ENCODE results near the gene CD38.
"Not testable (repeated sequence)": the region's sequence is repeated elsewhere in the genome, so short reads cannot be mapped to it uniquely, and the experiment has no call there.

The CD38 gene

DNA sequence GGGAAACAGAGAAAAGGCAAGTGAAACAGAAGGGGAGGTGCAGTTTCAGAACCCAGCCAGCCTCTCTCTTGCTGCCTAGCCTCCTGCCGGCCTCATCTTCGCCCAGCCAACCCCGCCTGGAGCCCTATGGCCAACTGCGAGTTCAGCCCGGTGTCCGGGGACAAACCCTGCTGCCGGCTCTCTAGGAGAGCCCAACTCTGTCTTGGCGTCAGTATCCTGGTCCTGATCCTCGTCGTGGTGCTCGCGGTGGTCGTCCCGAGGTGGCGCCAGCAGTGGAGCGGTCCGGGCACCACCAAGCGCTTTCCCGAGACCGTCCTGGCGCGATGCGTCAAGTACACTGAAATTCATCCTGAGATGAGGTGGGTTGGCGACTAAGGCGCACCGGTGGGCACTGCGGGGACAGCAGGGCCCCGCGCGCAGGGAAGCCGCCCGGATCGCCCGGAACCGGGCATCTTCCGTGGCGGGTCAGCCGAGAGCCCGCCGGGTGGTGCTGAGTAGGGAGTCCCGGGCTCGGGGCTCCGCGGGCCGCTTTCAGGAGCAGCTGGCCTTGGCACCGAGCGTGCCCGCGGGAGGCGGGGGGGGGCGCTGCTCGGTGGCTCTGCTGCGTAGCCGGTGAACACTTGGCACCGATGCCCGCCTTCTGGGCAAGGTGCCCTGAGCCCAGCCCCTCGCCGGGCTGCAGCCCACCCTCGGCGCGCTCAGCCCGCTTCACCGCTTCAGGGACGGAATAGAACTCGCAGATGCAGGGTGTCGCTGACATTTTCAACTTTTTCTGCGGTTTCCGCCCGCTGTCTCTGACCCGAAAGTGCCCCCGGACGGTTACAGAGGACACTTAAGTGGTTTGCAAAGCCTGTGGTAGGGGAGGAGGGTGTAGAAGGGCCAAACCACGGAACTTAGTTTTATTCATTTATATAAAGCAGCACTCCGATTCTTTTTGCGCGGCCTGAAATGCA is at the start of gene CD38:
CD38 (plus strand) TSS at position 40 of the 953 bp plus-strand sequence; CDS start at position 127, 87 bp downstream.
- Mint-ChIP-seq H3K27me3 (peaks cover 24% of the 10 kb centered on the region), H3K4me1 (peaks cover 68% of the 10 kb centered on the region), H3K36me3 (ENCODE audit: low read depth) (peaks cover 28% of the 10 kb centered on the region), H3K27ac (peak within 1 kb of the TSS; percentile 77), H3K9me3 (no peaks in the 10 kb centered on the region), H3K4me3 (peak within 1 kb of the TSS; percentile 87)
- ATAC-seq: peak; percentile 73
- DNase-seq: peak; percentile 72

DNA sequence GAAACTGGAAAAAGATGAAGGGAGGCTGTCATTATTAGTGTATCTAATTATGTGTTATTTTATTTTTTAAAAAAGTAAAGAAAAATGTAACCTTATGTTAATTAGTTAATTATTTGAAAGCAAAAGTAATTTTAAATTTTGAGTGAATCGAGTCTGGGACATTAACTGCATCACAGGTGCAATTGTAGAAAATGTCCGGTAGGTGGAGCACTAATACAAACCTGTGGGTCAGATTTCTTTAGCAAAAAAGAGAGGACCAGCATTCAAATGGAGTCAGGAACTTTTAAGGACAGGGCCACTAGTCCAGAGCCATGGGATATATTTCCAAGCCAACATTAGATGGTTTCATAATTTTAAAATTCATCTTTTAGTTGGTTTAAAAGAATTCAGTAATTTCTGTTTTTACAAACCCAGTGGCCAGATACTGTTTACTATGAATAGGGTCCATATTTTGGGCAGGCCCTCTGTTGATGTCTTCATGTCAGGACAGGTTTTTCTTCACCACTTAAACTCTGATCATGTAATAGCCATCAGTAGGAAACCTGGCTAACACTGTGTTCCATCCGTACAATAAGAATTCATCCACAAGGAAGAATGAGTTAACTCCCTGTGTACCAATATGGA is 48.1 kb upstream of the CD38 start:
- ATAC-seq: peak; percentile 33
- Mint-ChIP-seq H3K27me3 (peaks cover 3% of the 10 kb centered on the region), H3K36me3 (ENCODE audit: low read depth) (no peaks in the 10 kb centered on the region), H3K27ac (no peak overlapping the region), H3K9me3 (no peaks in the 10 kb centered on the region), H3K4me1 (peaks cover 9% of the 10 kb centered on the region), H3K4me3 (no peak overlapping the region)
- peak; percentile 12 for DNase-seq

DNA sequence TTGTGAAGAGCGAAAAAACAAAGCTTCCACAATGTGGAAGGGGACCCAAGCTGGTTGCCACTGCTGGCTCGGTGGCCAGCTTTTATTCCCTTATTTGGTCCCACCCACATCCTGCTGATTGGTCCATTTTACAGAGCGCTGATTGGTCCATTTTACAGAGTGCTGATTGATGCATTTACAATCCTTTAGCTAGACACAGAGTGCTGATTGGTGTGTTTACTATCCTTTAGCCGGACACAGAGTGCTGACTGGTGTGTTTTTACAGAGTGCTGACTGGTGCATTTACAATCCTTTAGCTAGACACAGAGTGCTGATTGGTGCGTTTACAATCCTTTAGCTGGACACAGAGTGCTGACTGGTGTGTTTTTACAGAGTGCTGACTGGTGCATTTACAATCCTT is 45.1 kb upstream of the CD38 start:
- H3K4me1 Mint-ChIP-seq: peaks cover 16% of the 10 kb centered on the region
- ATAC-seq; H3K4me3 Mint-ChIP-seq; DNase-seq; H3K9me3 Mint-ChIP-seq; H3K36me3 Mint-ChIP-seq (ENCODE audit: low read depth); H3K27ac Mint-ChIP-seq; H3K27me3 Mint-ChIP-seq: not testable (repeated sequence)

DNA sequence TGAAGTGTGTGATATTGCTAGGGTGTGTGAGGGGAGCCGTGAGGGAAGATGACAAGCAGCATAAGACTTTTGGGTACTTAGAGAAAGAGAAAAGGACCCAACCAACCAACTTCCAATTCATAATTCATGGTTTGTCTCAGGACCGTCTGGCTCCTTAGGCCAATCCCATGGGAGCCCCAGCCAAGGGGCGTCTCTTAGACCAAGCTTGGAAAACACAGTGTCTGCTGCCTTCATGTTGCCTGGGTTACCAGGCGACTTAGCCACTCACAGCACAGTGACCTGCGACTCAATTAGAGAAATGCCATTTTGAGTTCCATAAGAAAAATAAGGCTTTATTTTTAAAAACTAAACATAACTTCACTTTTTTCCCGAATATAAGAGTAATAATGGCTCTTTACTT is 42.6 kb upstream of the CD38 start:
- H3K4me3 Mint-ChIP-seq: no peak overlapping the region
- DNase-seq (no peak), ATAC-seq (no peak)
- H3K36me3 Mint-ChIP-seq (ENCODE audit: low read depth): peaks cover 7% of the 10 kb centered on the region
- H3K27me3 Mint-ChIP-seq: no peaks in the 10 kb centered on the region
- no peak overlapping the region for H3K27ac Mint-ChIP-seq
- peaks cover 3% of the 10 kb centered on the region for H3K9me3 Mint-ChIP-seq
- H3K4me1 Mint-ChIP-seq: peaks cover 33% of the 10 kb centered on the region

DNA sequence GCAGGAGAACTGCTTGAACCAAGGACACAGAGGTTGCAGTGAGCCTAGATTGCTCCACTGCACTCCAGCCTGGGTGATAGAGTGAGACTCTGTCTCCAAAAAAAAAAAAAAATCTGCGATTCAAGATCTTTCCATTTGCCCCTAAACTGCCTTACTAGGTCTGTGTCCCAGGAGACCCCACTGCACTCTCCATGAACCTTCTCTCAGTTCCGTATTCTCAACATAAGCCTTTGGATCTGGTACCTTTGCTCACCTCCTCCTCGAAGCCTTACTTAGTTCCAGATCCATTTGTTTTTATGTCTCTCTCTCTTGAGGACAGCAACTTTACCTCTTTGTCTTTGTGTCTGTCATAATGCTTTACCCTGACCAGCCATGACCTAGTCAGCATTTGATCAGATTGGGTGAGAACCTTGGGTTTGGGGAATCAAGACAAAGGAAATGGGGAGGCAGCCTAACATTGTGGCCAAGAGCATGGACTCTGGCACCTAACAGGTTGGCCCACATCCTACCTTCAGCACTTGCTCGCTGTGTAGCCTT is 41.5 kb upstream of the CD38 start:
- peaks cover 13% of the 10 kb centered on the region for H3K36me3 Mint-ChIP-seq (ENCODE audit: low read depth)
- peaks cover 33% of the 10 kb centered on the region for H3K4me1 Mint-ChIP-seq
- H3K27ac Mint-ChIP-seq: no peak overlapping the region
- H3K9me3 Mint-ChIP-seq: peaks cover 8% of the 10 kb centered on the region
- no peak overlapping the region for H3K4me3 Mint-ChIP-seq
- no peak for DNase-seq
- H3K27me3 Mint-ChIP-seq: no peaks in the 10 kb centered on the region
- ATAC-seq: no peak

DNA sequence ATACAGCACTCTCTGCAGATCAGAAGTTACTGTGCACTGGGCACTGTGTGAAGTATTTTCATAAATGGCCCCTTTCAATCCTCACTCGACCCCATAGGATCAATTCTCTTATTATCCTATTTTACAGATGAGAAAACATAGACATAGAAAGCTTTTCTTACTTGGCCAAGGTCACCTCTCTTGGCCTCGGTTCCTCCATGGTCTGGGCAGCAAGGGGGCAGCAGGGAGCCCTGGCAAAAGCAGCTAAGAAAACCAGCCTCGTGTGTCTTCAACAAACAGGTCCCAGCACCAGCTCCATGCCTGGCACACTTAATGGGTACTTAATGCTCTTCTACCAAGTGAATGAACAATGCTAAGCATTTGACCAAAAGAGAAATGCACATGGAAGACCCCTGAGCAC is 40.9 kb upstream of the CD38 start:
- Mint-ChIP-seq H3K9me3 (peaks cover 15% of the 10 kb centered on the region), H3K27ac (no peak overlapping the region), H3K4me1 (peaks cover 33% of the 10 kb centered on the region), H3K4me3 (no peak overlapping the region), H3K36me3 (ENCODE audit: low read depth) (peaks cover 20% of the 10 kb centered on the region), H3K27me3 (no peaks in the 10 kb centered on the region)
- ATAC-seq (no peak), DNase-seq (no peak)

DNA sequence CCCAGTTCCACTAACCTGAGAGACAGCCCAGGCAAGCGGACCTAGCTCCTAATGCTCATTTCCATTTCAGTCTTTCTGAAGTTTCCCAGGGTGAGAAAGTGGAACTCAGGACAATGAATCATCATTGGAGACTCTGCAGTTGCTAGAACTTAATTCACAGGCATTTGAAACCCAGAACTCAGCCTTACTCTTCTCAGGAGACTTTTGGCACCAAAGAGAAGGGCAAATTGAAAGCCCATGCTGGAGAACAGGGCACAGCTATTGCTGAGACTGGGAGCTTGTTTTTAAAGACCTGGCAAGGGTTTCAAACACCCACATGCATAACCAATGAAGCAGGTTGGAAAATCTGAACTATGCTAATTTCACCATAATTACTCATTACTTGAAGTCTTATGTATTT is 39.3 kb upstream of the CD38 start:
- H3K27me3 Mint-ChIP-seq: no peaks in the 10 kb centered on the region
- ATAC-seq (peak; percentile 83), DNase-seq (no peak)
- H3K27ac Mint-ChIP-seq: peak overlapping the region; percentile 67
- peak overlapping the region; percentile 8 for H3K4me3 Mint-ChIP-seq
- H3K36me3 Mint-ChIP-seq (ENCODE audit: low read depth): peaks cover 26% of the 10 kb centered on the region
- H3K9me3 Mint-ChIP-seq: peaks cover 28% of the 10 kb centered on the region
- H3K4me1 Mint-ChIP-seq: peaks cover 32% of the 10 kb centered on the region

DNA sequence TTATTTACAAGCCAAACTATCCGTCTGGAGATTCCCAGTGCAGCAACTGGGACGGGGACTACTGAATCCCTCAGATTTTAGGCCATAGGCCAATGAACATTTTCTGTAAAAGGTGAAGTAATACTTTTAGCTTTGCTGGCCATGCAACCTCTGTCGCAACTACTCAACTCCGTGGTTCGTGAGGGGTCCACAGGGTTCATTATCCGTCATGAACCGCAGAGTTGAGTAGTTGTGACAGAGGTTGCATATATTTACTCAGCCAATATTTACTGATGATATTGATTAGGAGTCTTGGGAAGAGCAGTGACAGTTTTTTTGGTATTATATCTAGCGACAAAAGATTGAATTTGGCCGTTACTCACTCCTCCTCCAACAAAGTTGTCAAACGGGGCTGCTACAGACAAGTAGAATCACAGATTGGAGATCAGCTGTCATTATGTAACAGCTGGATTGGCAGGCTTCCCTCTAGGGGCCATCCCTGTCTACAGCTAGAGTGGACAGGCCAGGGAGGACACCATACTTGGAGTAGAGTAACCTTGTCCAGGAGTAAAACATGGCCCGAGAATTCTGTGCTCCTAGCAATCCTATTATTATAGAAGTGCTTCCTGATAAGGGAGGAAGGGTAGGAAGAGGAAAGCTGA is 37.2 kb upstream of the CD38 start:
- H3K9me3 Mint-ChIP-seq: peaks cover 39% of the 10 kb centered on the region
- H3K27ac Mint-ChIP-seq: no peak overlapping the region

DNA sequence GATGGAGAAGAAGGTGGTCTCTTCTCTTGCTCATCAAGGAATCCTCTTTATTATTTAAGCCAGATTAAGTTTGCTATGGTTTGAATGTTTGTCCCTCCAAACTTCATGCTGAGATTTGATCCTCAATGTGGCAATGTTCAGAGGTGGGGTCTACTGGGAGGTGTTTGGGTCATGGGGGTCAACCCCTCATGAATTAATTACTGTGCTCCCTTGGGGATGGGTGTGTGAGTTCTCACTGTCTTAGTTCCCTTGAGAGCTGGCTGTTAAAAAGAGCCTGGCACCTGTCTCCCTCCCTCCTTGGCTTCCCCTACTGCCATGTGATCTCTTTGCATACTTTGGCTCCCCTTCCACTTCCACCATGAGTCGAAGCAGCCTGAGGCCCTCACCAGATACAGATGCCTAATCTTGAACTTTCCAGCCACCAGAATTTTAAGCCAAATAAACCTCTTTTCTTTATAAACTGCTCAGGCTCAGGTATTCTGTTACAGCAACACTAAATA is 36.0 kb upstream of the CD38 start:
- no peak overlapping the region for H3K27ac Mint-ChIP-seq
- DNase-seq (no peak), ATAC-seq (no peak)
- H3K9me3 Mint-ChIP-seq: peaks cover 44% of the 10 kb centered on the region
- H3K4me1 Mint-ChIP-seq: peaks cover 40% of the 10 kb centered on the region
- H3K36me3 Mint-ChIP-seq (ENCODE audit: low read depth): peaks cover 26% of the 10 kb centered on the region
- H3K4me3 Mint-ChIP-seq: no peak overlapping the region
- no peaks in the 10 kb centered on the region for H3K27me3 Mint-ChIP-seq

More for the DNA sequence above, 37.2 kb upstream of the CD38 start:
- peaks cover 31% of the 10 kb centered on the region for H3K4me1 Mint-ChIP-seq
- no peak overlapping the region for H3K4me3 Mint-ChIP-seq
- H3K27me3 Mint-ChIP-seq: no peaks in the 10 kb centered on the region
- DNase-seq: no peak
- H3K36me3 Mint-ChIP-seq (ENCODE audit: low read depth): peaks cover 26% of the 10 kb centered on the region
- no peak for ATAC-seq

DNA sequence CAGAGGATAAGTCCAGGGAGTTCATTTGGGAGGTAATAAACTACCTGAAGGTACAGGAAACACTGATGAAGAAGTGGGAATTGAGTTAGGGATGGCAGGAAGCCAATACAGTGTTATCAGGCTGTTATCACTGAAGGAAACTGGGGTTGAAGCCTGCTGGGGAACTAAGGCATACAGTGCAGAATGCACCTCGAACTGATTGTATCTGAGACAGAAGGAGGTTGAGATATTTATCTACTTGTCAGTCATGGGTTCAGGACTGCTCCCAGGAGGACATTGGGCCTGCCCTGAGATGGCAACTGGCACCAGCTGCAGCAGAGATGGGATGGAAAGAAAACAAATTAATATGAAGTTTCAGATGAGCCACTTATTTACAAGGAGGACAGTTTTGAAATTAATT is 35.5 kb upstream of the CD38 start:
- Mint-ChIP-seq H3K4me1 (peaks cover 35% of the 10 kb centered on the region), H3K27ac (no peak overlapping the region), H3K4me3 (no peak overlapping the region), H3K9me3 (peaks cover 44% of the 10 kb centered on the region), H3K27me3 (no peaks in the 10 kb centered on the region), H3K36me3 (ENCODE audit: low read depth) (peaks cover 26% of the 10 kb centered on the region)
- ATAC-seq (no peak), DNase-seq (no peak)

DNA sequence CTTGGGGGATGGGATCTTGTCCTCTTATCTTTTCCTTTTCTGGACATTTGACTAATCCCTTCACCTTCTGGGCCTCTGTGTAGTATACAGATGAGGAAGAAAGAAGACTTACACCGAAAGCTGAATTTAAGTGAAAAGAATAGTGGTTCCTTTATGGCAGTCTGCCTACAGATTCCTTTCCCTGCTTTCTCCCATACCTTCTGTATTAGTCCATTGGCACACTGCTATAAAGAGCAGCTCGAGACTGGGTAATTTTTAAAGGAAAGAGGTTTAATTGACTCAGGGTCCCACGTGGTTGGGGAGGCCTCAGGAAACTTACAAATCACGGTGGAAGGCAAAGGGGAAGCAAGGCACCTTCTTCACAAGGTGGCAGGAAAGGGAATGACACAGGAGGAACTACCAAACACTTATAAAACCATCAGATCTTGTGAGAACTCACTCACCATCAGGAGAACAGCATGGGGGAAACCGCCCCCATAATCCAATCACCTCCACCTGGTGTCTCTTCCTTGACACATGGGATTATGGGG is 34.0 kb upstream of the CD38 start:
- H3K9me3 Mint-ChIP-seq: peaks cover 44% of the 10 kb centered on the region
- H3K27me3 Mint-ChIP-seq: no peaks in the 10 kb centered on the region
- H3K4me3 Mint-ChIP-seq: no peak overlapping the region
- no peak overlapping the region for H3K27ac Mint-ChIP-seq
- H3K36me3 Mint-ChIP-seq (ENCODE audit: low read depth): peaks cover 26% of the 10 kb centered on the region
- peaks cover 20% of the 10 kb centered on the region for H3K4me1 Mint-ChIP-seq
- DNase-seq (no peak), ATAC-seq (no peak)

DNA sequence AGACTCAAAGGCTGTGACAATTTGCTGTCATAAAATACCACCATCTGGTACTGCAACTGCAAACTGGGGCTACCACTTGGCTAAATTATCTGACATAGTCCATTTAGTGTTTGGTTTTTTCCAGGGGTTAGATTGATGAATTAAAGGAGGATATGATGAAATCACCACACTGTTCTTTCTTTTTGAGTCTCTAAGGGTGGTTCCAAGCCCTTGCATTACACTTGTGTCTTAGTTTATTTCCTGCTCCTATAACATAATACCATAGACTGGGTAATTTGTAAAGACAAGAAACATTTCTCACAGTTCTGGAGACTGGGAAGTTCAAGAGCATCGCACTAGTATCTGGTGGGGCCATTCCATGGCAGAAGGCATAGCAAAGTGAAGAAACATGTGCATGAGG is 32.0 kb upstream of the CD38 start:
- peak; percentile 59 for ATAC-seq
- Mint-ChIP-seq H3K36me3 (ENCODE audit: low read depth) (peaks cover 17% of the 10 kb centered on the region), H3K9me3 (peaks cover 38% of the 10 kb centered on the region), H3K4me3 (no peak overlapping the region), H3K27me3 (no peaks in the 10 kb centered on the region), H3K4me1 (peaks cover 14% of the 10 kb centered on the region), H3K27ac (peak overlapping the region; percentile 27)
- no peak for DNase-seq

DNA sequence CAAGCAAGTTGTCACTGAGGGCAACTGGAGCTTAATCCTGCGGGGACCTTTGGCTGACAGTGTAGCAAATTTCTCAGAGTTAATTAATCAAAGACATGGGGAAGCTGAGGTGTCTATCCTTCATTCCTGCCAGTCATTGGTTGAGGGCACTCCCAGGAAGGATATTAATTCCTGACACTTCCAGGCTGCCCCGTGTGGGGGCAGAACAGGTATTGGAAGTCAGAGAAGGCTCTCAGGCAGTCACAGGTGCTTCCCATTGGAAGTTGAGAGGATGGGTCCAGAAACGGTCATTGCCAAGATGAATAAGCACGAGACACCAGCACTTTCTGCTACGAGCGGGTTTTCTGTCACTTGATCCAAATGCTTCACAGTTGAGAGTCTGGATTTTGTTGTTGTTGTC is 29.1 kb upstream of the CD38 start:
- DNase-seq (no peak), ATAC-seq (no peak)
- Mint-ChIP-seq H3K27me3 (no peaks in the 10 kb centered on the region), H3K4me3 (no peak overlapping the region), H3K4me1 (peaks cover 20% of the 10 kb centered on the region), H3K9me3 (peaks cover 15% of the 10 kb centered on the region), H3K36me3 (ENCODE audit: low read depth) (no peaks in the 10 kb centered on the region), H3K27ac (no peak overlapping the region)

DNA sequence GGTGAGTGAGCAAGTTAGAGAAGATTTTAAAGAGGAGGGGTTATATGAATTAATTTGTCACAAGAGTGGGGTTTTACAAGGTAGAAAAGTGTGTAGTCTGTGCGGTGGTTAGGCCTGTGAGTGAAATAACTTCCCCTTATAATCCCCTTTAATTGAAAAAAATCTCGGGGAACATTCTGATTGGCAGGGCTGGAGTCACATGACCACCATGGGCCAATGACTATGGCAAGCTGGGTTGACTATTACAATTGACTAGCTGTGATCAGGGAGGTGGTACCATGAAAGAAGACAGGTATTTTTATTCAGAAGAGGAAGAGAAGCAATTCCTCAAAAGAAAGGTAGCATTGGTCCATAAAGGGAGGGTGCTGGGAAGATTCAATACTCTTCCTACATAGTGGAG is 27.0 kb upstream of the CD38 start:
- Mint-ChIP-seq H3K27ac (no peak overlapping the region), H3K27me3 (no peaks in the 10 kb centered on the region), H3K36me3 (ENCODE audit: low read depth) (peaks cover 2% of the 10 kb centered on the region), H3K9me3 (peaks cover 3% of the 10 kb centered on the region), H3K4me3 (no peak overlapping the region), H3K4me1 (peaks cover 36% of the 10 kb centered on the region)
- ATAC-seq (no peak), DNase-seq (no peak)

Data from activated naive CD8-positive, alpha-beta T cell treated with anti-CD3 and anti-CD28 coated beads, Interleukin-2, amount 50 U/mL, for 24 hours (primary cell).